Ammon's horn (tissue), 1 donor: Measurements from ENCODE around the gene CDS2.

ENCODE experiments used
- DNase-seq: peaks from one replicate; pipeline ENCODE4 v3.0.0-alpha.2; 2016; ENCODE audit warnings: low spot score

Gene CDS2

DNA sequence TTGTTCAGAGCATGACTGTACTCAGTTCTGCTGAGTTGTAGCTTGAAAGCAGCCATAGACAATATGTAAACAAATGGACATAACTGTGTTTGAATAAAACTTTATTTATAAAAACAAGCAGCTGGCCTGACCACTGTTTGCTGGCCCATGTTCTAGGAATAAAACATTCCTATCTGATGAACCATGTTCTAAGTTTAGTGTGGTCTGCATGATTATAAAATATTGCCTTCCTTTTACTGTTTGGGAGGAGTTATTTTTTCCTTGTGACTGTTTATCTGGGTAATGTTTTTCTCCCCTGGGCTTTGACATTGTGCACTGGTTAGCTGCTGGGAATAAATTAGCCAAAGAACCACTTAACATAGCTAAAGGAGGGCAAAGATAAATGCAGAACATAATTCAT lies 55.1 kb downstream of the CDS2 start:
- no peak for DNase-seq

DNA sequence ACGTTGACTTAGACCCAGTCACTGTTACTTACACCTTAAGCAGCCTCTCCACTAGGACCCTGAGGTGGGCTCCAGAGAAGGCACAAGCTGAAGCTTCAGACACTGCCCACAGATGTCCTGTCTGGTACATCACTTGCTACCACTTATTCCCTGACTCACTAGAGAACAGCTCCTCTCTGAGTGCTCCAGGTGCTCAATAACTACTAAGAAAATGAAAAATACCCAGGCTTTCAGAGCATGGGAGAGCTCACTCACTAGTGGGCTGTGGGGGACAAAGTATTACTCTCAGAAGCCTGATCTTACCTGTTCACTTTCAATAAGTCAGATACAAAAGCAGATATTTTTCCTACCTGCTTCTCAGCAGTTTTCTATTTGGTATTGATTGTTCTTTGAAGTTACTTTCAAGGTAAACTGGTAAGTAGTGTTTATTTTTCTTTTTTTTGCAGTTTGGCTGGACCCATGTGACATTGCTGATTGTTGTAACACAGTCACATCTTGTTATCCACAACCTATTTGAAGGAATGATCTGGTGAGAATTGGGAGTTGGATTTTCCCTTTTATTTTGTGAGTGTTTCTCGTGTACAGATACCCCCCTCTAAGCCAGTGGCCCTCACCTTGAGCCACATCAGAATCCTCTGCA lies 55.9 kb downstream of the CDS2 start:
- no peak for DNase-seq

DNA sequence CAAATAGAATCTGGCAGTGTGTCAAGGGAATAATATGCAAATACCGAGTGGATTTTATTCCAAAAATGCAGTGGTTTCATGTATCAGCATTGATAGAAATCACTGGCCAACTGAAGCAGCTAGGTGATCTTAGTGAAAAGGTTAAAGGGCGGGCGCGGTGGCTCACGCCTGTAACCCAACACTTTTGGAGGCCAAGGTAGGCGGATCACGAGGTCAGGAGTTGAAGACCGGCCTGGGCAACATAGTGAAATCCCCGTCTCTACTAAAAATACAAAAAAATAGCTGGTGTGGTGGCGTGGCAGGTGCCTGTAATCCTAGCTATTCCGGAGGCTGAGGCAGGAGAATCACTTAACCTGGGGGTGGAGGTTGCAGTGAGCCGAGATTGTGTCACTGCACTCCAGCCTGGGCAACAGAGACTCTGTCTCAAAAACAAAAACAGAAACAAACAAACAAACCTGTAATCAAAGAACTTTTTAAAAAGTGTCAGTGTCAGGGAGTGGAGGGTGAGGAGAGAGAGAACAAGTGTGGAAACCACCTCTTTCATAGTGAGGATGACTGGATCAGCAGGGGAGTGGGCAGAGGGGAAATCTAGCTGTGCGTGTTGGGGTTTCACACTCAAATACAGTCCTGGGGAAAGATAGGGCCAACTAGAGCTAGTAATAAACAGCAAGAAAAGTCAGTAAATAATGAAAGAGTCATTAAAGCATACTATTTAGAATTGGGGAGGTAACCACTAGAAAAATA lies 57.1 kb downstream of the CDS2 start:
- no peak for DNase-seq

DNA sequence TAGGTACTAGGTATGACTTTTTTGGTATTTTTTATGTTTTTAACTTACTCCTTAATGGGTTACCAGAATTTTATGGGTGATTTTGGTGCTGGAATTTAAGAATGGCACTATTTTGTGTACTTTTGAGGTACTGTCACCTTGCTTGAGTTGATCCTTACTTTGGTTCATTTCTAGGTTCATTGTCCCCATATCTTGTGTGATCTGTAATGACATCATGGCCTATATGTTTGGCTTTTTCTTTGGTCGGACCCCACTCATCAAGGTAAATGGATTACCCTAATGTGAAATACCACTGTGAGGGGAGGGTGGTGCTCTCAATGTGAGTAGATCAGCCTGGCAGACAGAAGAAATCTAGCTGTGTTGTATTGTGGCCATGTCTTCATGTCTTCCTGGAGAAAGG lies 57.9 kb downstream of the CDS2 start:
- DNase-seq, result no peak

DNA sequence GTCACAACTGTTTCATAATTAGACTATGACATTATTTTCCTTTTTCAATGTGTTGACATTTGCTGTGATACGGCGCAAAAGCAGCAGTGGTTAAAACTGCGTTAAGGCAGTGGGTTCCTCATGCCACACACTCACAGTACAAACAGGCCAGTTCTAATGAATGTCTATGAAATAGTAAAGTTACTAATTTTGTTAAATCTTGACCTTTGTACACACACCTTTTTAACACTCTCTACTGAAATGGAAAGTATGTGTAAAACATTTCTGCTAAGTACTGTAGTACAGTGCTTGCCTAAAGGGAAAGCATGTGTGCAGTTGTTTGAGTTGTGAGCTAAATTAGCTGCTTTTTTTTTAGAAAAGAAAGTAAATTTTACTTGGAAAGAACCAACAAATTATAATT lies 60.3 kb downstream of the CDS2 start:
- DNase-seq, result no peak

DNA sequence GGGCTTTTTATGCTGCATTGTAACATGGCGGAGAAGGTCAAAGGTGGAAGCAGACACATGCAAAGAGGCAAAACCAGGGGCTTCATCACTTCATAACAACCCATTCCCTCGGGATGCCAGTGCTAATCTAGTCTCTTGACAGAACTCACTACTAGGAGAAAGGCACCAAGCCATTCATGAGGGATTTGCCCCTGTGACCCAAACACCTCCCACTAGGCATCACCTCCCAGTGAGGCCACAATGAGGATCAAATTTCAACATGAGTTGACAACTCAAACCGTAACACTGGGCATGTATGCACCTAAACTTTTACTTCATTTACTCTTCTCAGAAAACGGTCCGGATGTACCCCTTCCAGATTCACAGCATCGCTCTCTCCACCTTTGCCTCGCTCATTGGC lies 61.9 kb downstream of the CDS2 start:
- no peak for DNase-seq

DNA sequence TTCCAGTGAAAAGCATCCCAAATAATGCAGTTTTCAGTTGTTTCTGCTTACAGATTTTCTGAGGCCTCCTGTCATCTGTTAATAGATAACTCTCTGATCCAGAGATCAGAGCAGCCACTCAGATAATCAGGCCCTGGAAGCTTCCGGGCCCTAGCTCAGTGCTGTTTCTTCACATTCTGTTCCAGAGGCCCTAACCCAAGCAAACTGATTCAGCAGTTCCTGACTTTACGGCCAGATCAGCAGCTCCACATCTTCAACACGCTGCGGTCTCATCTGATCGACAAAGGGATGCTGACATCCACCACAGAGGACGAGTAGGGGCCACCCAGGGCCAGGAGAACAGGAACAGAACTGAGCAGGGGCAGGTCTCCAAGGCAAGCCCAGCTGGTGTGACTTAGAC lies 63.1 kb downstream of the CDS2 start:
- no peak for DNase-seq

DNA sequence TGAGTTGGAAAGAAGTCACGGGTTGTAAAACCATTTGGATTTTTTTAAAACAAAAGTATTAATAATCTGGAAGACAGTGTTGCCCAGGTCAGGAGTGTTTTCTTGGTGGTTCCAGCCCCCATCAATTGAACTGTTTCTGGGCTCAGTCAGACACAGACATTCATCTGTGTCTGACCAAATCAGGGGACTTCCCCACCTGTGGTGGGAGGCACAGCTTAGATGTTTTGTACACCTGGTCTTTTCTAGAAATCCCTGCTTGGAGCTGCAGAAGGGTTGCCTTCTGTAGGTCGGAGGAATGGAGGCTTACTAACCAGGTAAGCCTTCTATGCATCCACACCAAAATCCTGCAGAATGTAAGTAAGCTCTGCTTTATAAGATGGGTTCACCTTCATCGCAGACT lies 63.6 kb downstream of the CDS2 start:
- DNase-seq, result no peak

DNA sequence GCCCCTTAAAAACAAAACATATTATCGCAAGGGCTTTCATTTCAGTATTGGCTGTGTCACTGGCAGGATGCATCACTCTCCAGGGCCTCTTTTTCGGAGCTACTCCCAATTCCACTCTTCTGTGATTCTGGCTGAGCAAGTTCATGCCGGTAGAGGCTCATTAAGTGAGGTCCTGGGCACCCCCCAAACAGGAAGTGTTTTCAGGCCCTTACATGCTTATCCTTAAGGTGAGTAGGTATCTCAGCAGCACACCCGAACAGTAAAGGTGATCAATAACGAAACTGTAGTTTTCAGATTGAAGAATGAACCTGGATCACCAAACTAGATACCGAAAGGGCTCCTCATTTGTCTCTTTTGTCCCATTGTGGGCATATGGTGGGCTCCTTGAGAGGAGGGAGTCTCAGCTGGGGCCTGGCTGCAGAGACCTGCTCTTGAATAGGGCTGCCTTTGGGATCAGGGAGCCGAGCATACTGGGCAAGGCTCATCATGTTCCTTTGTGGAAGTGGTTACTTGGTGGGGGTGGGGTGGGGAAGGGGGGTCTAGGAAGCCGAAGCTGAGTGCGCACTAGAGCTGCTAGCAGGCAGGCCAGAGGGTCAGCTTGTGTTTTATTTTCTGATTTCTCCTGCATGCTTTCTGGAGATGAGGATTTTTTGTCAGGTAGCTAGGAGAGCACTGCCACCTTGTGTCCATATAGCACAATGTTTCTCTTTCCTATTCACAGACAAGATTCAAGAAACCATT lies 65.2 kb downstream of the CDS2 start:
- DNase-seq, result peak; percentile 91

DNA sequence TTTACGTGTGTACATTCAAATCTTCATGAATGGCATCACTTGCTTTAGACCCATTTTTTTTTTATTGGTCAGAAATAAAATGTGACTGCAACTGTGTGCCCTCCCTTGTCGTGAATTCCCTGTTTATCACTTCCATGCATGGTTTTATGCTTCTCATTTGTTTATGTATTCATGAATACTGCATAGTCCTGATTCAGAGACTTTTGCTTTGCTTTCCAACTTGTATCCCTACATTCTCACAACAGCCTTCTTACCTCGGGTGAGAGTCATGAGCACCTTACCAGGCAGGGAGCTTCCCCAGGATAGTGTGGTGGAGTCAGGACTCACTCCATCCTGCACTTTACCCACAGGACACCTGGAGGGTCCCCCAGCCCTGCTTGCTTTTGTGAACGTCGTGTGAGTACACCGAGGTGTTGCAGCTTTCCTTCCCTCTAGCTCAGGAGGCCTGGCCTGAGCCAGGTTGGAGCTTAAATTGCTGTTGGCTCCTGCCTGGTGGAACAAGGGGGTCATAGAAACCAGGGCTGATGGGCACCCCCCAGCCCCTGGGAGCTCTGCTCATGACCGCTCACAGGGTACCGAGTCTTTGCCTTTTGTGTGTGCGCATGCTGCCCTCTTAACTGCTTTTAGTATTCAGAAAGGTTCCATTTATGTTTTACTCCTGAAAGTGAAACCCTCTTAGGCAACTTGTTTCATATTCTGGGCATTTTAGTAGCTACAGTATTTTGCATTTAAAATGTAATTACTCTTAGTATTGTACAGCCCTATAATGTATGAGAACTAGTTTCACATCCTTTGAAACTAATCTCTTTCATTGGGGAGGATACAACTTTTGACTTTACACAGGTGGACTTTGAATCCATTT lies 66.0 kb downstream of the CDS2 start:
- no peak for DNase-seq

DNA sequence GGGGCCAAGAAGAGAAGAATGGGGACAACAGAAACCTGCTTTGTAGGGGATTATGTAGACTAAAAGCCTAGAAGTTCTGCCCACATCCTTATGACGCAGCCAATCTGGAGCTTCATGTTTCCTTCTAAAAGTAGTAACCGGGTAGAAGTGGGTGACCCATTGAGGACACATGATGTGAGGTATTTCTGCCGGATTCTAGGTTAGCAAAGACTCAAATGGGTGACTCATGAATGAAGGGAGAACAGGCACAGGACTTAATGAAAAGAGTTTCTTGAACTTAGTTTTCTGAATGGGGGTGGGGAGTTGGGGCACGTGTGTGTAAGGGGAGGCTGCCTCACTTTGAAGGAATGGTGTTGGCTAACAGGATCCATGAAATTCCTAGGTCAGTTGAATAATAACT lies 68.8 kb downstream of the CDS2 start:
- DNase-seq, result no peak

DNA sequence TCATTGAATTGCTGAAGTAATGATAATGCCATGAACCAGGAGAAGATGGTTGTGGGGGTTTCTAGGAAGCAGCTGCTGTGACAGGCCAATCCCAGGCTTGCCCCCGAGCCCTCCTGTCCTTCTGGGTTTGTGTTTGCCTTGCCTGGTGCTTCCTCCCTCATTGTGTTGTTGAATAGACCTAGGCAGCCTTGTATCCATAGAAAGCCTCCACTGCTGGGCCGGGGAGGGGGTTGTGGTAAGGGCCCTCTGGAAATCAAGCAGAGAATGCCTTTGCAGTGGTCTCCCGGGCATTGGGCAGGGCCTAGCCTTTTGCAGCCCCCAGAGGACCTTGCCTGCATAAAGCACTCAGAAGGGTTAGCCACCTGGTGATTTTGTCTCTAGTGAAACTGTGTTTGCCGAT lies 69.3 kb downstream of the CDS2 start:
- DNase-seq, result no peak

DNA sequence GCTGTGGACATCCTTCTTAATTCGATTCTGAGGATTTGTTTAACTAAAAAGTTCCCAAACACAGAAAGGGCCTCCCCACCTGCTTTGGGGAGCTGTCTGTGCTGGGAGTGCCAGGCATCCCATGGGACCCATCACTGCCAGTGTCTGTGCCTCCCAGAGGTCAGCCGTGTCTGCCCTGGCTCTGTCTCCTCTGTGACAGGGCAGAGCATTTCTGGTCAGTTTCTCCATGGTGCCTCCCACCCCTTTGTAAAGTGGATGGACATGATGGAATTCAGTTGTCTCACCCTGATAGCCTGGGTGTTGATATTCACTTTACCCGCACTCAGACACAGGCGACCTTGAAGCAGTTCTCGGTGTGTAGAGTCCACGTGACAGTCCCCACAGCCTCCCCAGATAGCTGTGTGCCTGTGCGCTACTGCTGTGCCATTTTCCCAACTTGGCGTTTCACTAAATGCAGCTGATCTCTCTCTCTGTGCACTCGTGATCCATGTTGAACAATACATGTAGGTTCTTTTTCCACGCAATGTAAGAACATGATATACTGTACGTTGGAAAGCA lies 70.5 kb downstream of the CDS2 start:
- no peak for DNase-seq

DNA sequence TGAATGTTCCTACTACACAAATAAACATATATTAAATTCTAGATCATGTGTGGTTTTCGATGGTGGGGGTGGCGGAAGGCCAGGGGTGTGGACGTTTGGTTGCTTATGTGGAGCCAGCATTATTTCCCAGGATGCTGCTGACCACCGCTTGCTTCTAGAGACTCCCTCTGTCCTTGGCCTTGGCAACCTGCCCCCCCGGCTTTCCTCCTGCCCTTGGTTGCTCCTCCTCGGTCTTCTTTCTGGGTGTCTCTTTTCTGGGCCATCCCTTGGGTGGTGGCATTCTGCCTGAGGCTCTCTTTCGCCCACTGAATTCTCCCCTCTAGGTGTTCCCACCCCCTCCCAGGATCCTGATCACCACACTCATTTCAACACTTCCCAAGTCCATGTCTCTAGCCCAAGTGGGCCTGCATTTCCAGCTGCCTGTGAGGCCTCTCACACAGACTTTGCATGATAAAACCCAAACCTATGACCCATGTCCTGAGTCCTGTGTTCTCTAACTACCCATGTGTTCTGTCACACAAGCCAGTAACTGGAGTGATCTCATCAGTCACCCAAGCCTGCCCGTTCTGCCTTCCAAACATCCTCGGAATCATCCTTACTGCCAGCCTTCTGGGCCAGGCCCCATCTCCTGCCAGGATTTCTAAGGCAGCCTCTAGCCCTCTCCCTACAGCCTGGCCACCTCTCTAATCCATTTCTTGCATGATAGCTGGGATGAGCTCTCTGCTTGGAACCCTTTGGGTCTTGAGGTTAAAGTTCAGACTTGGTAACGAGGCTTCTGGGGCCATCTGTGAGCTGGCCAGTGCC lies 71.2 kb downstream of the CDS2 start:
- DNase-seq, result no peak

DNA sequence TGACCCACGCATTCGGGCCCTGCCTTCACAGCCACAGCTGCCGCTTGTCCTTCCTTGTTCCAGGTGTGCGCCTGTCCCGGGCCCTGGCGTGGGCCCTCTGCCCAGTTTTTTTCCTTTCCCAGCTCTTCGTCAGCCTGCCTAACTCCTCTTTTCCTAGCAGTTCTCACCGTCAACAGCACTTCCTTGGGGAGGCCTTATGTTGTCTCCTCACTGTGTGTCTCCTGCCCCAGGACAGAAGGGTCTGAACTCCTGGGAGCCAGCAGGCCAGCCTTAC lies 71.8 kb downstream of the CDS2 start:
- DNase-seq, result no peak

DNA sequence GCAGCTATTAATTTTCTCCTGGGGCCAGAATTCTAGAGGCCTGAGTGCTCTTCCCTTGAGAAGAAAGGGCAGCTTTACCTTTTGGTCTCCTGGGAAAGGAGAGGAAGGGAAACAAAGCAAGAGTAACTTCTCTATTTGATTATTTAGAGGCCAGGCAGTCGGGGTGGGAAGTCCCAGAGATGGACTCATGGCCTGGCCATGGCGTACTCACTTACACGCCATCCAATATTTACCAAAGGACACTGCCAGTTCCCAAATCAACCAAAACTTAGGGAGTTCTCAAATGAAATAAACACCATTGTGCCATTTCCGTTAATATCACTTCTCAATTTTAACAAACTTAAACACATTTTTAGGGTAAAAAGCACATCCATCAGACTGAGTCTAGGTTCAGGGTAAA lies 76.6 kb downstream of the CDS2 start:
- no peak for DNase-seq

DNA sequence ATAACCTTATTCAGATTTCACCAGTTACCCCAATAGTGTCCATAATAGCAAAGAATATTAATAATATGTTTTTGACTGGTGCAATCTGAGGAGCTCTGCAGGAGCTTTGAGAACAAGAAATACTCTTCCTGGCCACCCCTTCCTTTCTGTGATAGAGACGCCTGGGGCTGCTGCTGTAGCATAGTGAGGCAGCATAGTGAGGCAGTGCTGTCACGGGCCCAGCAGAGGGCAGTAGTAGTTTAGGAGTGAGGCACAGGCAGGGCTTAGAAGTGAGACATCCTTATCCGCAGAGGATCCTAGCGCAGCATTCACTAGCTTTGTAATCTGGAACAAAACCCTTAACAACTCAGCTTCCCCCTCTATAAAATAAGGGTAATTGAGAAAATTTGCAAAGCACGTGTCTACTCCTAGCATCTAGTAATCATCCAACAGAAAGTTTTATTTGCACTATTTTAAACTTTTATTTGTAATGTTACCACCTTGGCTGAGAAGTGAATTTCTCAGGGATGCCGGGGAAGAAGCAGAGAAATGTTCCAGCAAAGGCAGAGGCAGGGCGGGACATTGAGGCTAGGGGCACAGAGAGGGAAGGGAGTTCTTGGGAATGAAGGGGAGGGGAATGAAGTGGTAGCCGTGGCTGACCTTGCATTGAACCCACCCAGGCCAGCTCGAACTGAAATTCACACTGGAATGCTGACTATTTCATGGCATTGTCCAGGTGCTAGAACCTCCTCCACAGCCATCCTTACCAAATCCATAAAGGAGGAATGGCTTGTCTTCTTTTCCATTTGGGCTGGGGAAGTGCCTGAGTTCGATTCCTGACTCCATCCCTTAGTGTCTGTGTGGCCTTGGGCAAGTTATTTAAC lies 78.8 kb downstream of the CDS2 start:
- peak; percentile 94 for DNase-seq

DNA sequence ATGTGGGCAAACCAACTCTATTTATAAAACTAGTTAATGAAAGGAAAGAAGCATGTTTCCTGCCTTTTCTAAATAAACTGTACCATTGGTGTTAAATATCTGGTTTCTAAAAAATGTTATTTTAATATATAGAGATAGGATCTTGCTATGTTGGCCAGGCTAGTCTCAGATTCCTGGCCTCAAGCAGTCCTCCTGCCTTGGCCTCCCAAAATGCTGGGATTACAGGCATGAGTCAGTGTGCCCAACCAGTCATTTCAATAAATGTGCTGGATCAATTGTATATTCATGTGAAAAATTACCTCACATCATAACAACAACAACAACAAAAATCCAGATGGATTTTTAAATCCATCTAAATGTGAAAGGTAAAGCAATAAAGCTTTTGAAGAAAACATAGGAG lies 80.3 kb downstream of the CDS2 start:
- DNase-seq, result no peak

DNA sequence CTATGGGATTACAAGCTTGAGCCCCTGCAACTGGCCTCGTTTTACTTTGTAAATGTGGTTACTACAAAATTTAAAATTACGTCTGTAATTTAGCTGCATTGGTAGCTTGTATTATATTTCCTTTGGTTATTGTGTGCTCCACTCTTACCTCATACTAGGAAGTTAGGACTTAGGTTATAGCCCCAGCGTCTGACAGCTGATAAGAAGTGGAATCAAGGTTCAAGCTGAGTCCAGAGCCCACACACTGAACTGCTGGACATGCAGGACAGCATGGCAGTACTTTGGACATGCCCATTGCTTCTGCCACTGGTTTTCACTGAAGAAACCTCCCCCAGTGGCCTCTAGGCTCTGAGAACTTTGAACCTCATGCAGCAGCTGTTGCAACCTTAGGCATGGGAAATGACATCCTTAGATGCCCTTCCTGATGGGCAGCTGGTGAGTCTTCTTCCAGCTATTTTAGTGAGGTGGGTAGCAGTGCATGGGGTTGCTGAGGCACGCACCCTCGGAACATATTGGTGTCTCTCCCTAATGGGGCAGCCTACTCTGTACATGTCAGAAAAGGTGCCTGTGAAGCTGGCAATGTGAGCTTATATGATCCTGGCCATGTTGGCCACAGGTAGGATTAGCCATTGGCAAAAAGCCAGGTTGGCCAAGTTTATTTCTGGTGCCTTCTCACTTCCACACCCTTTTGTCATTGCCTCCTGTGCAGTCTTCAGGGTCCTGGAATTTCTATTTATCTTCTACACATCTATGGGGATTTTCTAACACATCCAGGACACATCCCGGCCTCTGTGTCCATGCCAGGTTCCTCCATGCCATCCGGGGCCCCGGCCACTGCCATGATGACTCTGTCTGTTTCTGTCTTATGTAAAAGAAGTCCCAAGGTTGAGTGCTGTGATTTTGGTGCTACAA lies 85.3 kb downstream of the CDS2 start:
- no peak for DNase-seq
